Central memory CD8-positive, alpha-beta T cell (primary cell): ENCODE results near the gene ARHGAP10.
A peak's percentile ranks its signal among the peaks of the same experiment; 100 is the strongest.

Source experiments
- ATAC-seq: fragments of 150-1000 bp; cut with Tn5 transposase; replicated peaks from 2 replicates; pipeline ENCODE4 v1.10.0; 2022; ENCODE audit warnings: mild to moderate bottlenecking, moderate FRiP score, moderate number of reproducible peaks; ENCODE audit not compliant: poor library complexity, severe bottlenecking; ENCODE audit errors: extremely low read depth
- DNase-seq, 2 donors: peaks; one replicate each; pipeline ENCODE4 v3.0.0; 2021; ENCODE audit warnings: low spot score in 2 of 2
- H3K27ac Mint-ChIP-seq: one replicate; pipeline ENCODE4 v1.8.0; 2022; ENCODE audit warnings: low read depth, mild to moderate bottlenecking, moderate library complexity, mixed read lengths
- H3K27me3 Mint-ChIP-seq: one replicate; pipeline ENCODE4 v1.8.0; 2022; ENCODE audit warnings: mixed read lengths
- H3K36me3 Mint-ChIP-seq: one replicate; pipeline ENCODE4 v1.8.0; 2022; ENCODE audit warnings: mild to moderate bottlenecking, moderate library complexity, mixed read lengths; ENCODE audit not compliant: insufficient read depth
- H3K4me1 Mint-ChIP-seq: one replicate; pipeline ENCODE4 v1.8.0; 2022; ENCODE audit warnings: mixed read lengths
- H3K4me3 Mint-ChIP-seq: one replicate; pipeline ENCODE4 v1.8.0; 2022; ENCODE audit warnings: mild to moderate bottlenecking, moderate library complexity, mixed read lengths
- H3K9me3 Mint-ChIP-seq: one replicate; pipeline ENCODE4 v1.8.0; 2022; ENCODE audit warnings: mixed read lengths

ARHGAP10 gene

DNA sequence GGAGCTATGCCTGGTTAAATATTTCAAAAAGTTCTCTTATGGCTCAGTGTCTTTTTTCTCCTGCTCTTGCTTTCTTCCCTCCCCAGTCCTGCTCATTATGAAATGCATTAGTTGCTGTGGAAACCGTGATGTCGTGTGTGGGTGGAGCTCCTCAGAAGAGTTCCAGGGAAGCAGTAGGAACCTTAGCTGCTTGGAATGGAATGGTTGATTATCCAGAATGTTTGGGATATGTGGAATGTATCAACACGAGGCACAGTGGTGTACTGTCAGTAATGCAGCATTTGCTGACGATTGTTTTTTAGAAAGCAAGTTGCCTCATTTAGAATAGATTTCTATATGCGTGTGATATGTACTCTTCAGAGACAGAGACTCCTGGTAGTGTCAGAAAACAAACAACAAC is 333.2 kb downstream of the ARHGAP10 start:
- no peak for ATAC-seq
- Mint-ChIP-seq H3K4me3 (no peak overlapping the region), H3K4me1 (peaks cover 25% of the 10 kb centered on the region), H3K36me3 (peaks cover 9% of the 10 kb centered on the region), H3K27ac (no peak overlapping the region), H3K9me3 (no peaks in the 10 kb centered on the region), H3K27me3 (no peaks in the 10 kb centered on the region)
- no peak for DNase-seq

DNA sequence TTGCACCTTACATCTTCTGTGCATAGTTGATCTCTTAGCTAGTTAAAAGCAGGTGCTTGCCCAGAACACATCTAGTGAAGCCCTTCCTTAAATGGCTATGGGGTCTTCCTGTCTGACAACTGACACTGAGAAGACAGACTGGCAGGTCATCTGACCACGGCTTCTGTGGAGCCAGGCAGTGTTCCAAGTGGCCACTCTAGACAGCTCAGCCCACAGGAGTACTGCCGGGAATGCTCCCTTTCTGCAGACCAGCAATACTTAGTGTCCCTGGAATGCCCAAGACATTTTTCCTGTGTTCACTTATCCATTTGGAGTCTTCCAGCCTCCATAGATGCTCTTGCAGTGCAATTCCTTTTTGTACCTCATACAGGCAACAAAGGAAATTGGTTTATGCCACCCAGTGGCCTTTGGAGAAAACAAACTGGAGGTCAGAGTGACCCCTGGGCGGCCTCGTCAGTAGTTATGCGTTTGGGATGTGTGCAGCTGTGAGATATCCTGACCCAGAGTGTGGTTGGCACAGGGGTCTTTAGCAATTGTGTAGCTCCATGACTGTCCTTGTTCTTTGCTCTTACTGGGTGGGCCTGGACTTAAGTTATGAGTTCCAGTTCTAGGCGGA is 335.5 kb downstream of the ARHGAP10 start:
- DNase-seq (no peak), ATAC-seq (no peak)
- Mint-ChIP-seq H3K9me3 (no peaks in the 10 kb centered on the region), H3K36me3 (peaks cover 8% of the 10 kb centered on the region), H3K4me3 (no peak overlapping the region), H3K27me3 (no peaks in the 10 kb centered on the region), H3K27ac (no peak overlapping the region), H3K4me1 (peaks cover 6% of the 10 kb centered on the region)

DNA sequence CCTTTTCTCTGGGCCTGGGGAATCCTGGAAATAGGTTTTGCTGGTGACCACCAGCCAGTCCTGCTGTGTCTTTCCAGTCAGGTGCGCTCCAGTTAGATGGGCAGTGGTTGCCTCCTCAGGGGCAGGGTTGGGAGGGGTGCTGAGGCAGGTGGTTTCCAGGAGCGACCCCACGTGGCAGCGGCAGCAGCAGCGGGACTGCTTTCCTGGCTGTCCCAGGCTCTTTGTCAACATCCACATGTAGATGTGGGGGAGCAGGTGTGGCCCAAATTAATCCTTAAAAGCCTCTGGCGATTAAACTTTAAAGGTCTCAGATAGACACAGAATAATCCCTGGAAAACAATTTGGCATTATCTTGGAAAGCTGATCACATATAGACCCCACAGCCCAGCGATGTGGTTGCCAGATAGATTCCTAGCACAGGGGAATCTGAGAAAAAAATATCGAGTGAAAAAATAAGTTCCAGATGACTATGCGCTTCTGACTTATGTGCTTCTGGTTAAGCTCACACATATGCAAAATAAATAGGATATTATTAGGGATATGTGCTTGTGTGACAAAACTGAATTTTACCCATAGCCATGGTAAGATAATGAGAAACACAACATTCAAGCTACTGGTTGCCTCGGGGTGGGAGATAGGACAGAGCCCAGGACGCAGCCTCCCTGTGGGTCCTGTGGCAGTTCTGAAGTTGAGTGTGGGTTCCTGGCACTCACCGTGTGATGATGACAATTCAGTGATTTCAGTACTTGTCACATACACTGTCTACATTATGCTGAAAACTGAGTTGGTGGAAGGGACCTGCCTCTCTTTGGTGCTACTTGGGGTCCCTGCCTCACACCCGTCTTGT is 336.4 kb downstream of the ARHGAP10 start:
- Mint-ChIP-seq H3K4me1 (peaks cover 6% of the 10 kb centered on the region), H3K27me3 (no peaks in the 10 kb centered on the region), H3K27ac (no peak overlapping the region), H3K9me3 (no peaks in the 10 kb centered on the region), H3K4me3 (no peak overlapping the region), H3K36me3 (peaks cover 8% of the 10 kb centered on the region)
- no peak for DNase-seq
- ATAC-seq: no peak

DNA sequence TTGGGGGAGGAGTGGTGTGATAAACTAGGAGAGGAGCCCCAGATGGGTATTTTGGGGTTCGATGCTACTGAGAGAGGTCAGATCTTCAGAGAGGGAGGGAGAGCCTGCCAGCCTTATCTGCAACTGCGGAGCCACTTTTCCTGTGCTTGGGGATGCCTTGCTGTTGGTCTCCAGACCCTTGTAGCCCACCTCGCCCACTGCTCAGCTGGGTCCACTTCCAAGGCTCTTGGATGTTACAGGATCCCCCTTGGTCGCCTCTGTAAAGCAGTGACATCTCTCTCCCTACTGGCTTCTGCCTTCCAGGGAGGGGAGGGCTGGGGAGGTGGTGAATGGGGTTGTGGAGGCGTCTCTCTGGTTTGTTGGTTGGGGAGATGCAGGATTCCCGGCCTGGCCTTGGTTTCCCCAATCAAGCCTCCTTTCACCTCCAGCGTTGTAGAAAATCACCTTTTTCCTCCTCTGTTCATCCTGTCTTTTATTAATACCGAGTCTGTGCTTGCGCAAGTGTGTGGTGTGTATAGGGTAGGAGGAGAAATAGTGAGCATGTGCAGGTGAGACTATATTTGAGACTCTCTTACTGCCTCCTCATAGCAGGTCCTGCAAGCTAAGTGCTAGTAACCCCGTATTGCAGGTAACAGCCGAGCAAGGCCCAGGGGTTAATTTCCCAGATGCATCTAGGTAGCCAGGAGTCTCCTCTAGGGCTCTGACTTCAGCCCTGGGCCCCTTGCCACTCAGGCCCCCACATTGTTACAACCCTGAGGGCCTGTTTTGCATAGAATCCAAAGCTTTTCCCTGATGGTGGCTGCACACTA is 337.4 kb downstream of the ARHGAP10 start:
- peaks cover 5% of the 10 kb centered on the region for H3K9me3 Mint-ChIP-seq
- peak overlapping the region; percentile 35 for H3K27ac Mint-ChIP-seq
- peaks cover 7% of the 10 kb centered on the region for H3K36me3 Mint-ChIP-seq
- ATAC-seq (no peak), DNase-seq (no peak)
- no peak overlapping the region for H3K4me3 Mint-ChIP-seq
- peaks cover 6% of the 10 kb centered on the region for H3K4me1 Mint-ChIP-seq
- no peaks in the 10 kb centered on the region for H3K27me3 Mint-ChIP-seq

DNA sequence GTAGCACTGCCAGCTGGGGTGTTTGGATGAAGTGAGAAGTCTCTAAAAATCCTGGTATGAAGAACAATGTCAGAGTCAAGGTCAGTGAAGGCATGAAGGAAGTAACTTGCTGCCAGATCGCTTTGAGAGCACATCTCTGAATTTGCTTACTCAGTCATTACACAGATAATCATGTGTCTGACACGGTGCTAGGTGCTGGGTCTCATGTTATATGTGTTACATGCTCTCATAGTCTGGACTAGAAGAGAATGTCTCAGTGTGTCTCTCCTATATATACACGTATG is 337.9 kb downstream of the ARHGAP10 start:
- H3K27me3 Mint-ChIP-seq: no peaks in the 10 kb centered on the region

DNA sequence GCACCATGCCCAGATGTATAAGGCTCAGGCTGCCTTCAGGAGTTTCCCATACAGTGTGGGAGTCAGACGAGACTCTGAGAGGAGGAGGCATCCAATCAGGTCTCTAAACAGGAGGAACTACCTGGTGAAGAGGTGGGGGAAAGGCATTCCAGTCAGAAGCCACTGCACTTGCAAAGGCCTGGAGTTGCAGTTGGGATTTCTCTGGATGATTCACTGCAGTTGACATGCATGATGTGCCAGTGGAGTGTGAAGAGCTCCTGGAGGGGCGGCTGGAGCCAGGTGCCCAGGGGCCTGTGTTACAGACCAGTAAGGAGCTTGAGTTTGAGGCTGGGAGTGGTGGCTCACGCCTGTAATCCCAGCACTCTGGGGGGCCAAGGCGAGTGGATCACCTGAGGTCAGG is 339.1 kb downstream of the ARHGAP10 start:
- H3K27me3 Mint-ChIP-seq: no peaks in the 10 kb centered on the region
- H3K4me1 Mint-ChIP-seq: peaks cover 6% of the 10 kb centered on the region
- ATAC-seq (no peak), DNase-seq (no peak)
- peaks cover 17% of the 10 kb centered on the region for H3K9me3 Mint-ChIP-seq
- no peak overlapping the region for H3K4me3 Mint-ChIP-seq
- H3K36me3 Mint-ChIP-seq: peaks cover 4% of the 10 kb centered on the region
- no peak overlapping the region for H3K27ac Mint-ChIP-seq

More for the DNA sequence above, 337.9 kb downstream of the ARHGAP10 start:
- peaks cover 7% of the 10 kb centered on the region for H3K36me3 Mint-ChIP-seq
- H3K4me3 Mint-ChIP-seq: no peak overlapping the region
- no peak for DNase-seq
- peaks cover 7% of the 10 kb centered on the region for H3K9me3 Mint-ChIP-seq
- H3K4me1 Mint-ChIP-seq: peaks cover 6% of the 10 kb centered on the region
- peak overlapping the region; percentile 35 for H3K27ac Mint-ChIP-seq
- no peak for ATAC-seq

DNA sequence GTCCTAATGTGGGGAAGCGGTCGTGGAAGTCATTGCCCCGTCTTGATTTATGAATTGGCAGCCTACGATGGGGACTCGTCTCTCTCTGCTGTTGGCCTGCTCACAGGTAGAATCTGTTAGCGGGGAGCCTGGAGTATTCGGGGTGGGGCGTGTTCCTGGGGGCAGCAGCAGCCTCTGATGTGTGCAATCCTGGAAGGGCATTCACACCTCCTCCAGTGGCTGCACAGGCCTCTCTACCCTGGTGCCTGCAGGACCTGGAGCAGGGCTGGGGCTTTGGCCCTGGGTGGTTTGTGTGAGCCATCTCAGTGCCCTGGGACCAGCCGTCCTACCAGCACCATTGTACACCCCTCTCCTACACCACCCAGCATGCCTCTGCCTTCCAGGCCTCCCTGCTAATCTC is 340.9 kb downstream of the ARHGAP10 start:
- H3K36me3 Mint-ChIP-seq: peaks cover 12% of the 10 kb centered on the region

DNA sequence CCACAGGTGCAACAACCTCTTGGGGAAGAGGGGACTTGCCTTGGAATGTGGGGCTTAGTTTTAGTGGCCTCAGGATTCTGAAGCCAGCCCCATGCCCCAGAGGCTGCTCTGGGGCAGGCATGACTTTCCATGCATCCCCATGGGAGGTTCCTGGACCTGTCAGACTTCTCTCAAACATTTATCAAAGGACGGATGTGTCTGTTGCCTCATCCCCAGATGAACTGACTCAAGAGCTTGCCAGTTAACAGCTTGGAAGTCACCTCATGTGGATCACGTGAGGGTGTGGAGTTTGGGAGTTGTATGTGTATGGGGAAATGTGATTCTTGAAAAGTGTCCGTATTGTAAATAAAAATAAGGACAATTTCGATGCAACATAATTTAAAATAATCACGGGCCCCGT is 341.5 kb downstream of the ARHGAP10 start:
- Mint-ChIP-seq H3K36me3 (peaks cover 12% of the 10 kb centered on the region), H3K4me1 (peaks cover 6% of the 10 kb centered on the region), H3K4me3 (no peak overlapping the region), H3K27me3 (no peaks in the 10 kb centered on the region), H3K27ac (no peak overlapping the region), H3K9me3 (peaks cover 17% of the 10 kb centered on the region)
- no peak for DNase-seq
- ATAC-seq: no peak

More for the DNA sequence above, 340.9 kb downstream of the ARHGAP10 start:
- Mint-ChIP-seq H3K9me3 (peaks cover 17% of the 10 kb centered on the region), H3K27ac (no peak overlapping the region), H3K4me1 (peaks cover 6% of the 10 kb centered on the region), H3K4me3 (no peak overlapping the region), H3K27me3 (no peaks in the 10 kb centered on the region)
- ATAC-seq (no peak), DNase-seq (no peak)

DNA sequence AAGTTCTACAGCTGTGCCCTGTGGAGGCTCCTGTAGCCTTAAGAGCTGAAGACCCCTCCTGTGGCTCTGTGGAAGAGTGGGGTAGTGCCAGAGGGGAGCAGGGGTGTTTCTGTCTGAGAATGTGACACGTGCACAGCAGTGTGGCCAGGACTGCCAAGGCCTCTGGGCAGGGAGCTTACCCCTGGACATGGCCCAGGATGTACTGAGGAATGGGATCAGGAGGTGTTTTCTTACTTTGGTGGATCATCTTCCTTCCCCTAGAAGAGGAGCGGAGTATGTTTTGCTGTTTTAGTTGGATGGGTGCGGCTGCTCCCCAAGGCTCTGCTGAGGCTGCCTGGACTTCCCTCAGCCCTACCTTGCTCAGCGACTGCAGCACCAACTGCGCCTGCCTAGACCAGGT is 342.6 kb downstream of the ARHGAP10 start:
- Mint-ChIP-seq H3K9me3 (peaks cover 17% of the 10 kb centered on the region), H3K36me3 (peaks cover 14% of the 10 kb centered on the region), H3K4me3 (no peak overlapping the region), H3K4me1 (no peaks in the 10 kb centered on the region), H3K27me3 (no peaks in the 10 kb centered on the region), H3K27ac (no peak overlapping the region)
- DNase-seq: no peak
- ATAC-seq: no peak

DNA sequence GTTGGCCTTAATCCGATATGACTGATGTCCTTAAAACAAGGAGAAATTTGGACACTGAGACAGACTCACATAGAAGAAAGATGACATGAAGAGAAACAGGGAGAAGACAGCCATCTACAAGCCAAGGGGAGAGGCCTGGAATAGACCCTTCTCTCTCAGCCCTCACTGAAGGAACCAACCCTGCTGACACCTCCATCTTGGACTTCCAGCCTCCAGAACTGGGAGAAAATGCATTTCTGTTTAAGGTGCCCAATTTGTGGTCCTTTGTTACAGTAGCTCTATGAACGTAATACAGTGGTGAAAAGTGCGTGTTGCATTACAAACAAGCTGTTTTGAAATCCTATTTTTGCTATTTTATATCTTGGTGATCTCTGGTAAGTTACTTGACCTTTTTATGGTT is 343.6 kb downstream of the ARHGAP10 start:
- H3K4me1 Mint-ChIP-seq: no peaks in the 10 kb centered on the region
- peaks cover 13% of the 10 kb centered on the region for H3K36me3 Mint-ChIP-seq
- no peak for ATAC-seq
- peaks cover 17% of the 10 kb centered on the region for H3K9me3 Mint-ChIP-seq
- no peak for DNase-seq
- H3K27me3 Mint-ChIP-seq: no peaks in the 10 kb centered on the region
- no peak overlapping the region for H3K27ac Mint-ChIP-seq
- H3K4me3 Mint-ChIP-seq: no peak overlapping the region

DNA sequence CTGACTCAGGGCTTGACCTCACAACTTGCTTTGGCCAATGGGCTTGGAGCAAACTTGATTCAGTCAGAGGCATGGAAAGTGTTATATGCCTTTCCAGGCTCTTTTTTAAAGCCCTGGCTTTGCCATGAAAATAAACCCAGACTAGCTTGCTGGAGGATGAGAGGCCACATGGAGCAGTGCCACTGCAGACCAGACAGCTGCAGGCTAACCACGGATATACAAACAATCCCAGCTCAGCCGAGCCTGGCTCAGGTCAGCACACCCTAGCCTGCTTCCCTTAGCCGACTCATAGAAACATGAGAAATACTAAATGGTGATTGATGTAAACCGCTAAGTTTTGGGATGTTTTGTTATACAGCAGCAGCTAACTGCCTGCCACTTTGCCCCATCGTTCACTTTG is 345.1 kb downstream of the ARHGAP10 start:
- Mint-ChIP-seq H3K4me1 (no peaks in the 10 kb centered on the region), H3K27ac (no peak overlapping the region), H3K27me3 (no peaks in the 10 kb centered on the region), H3K4me3 (no peak overlapping the region), H3K36me3 (peaks cover 19% of the 10 kb centered on the region), H3K9me3 (peaks cover 17% of the 10 kb centered on the region)
- DNase-seq: no peak
- no peak for ATAC-seq

DNA sequence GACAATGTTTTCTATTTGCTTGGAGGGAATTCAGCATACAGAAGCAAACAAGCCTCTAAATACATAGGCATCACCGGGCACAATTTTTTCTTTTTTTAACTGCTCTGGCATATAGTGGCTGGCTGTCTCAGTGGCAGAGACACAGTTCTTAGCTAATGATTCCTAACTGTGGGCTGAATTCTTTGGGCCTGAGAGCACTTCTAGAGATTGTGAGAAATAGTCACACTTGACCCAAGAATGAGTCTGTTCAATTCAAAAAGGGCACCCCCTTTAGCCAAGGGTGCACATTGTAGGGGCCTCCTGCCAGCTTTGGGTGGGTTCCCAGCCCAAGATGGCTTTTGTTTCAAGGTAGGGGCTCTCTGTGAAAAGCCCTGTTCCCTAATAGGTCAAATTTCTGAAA is 345.7 kb downstream of the ARHGAP10 start:
- H3K36me3 Mint-ChIP-seq: peaks cover 19% of the 10 kb centered on the region

DNA sequence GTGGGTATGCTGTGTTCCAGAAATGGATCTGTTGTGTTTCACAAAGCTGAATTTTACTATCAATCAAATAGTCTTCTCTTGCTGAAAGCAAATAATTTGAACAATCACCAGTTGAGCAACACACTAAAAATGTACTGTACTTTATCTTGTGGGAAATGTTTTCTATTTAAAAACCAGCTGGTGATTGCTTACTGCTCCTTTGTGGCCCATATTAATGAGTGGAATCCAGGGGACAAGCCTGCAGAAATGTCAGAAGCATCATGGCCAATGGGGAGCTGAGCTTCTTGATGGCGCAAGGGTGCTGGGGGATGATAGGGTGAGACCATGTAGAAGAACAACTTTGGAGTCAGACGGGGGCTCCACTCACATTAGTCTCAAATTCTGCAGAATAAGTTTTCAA is 346.2 kb downstream of the ARHGAP10 start:
- Mint-ChIP-seq H3K27me3 (no peaks in the 10 kb centered on the region), H3K36me3 (peaks cover 19% of the 10 kb centered on the region), H3K27ac (no peak overlapping the region), H3K4me1 (no peaks in the 10 kb centered on the region), H3K4me3 (no peak overlapping the region), H3K9me3 (peaks cover 17% of the 10 kb centered on the region)
- ATAC-seq (no peak), DNase-seq (no peak)

More for the DNA sequence above, 345.7 kb downstream of the ARHGAP10 start:
- ATAC-seq (no peak), DNase-seq (no peak)
- no peaks in the 10 kb centered on the region for H3K27me3 Mint-ChIP-seq
- H3K9me3 Mint-ChIP-seq: peaks cover 17% of the 10 kb centered on the region
- no peaks in the 10 kb centered on the region for H3K4me1 Mint-ChIP-seq
- no peak overlapping the region for H3K27ac Mint-ChIP-seq
- H3K4me3 Mint-ChIP-seq: no peak overlapping the region
